IPS DF 4.7 (cell line): ENCODE results near the gene JADE2.
A peak's percentile ranks its signal among the peaks of the same experiment; 100 is the strongest.
"Not testable (repeated sequence)": the region's sequence is repeated elsewhere in the genome, so short reads cannot be mapped to it uniquely, and the experiment has no call there.

Source experiments
- DNase-seq: peaks from one replicate; pipeline ENCODE4 v3.0.0-alpha.2; 2013; ENCODE audit warnings: low spot score; ENCODE audit errors: extremely low read depth

JADE2 gene

GRCh38 chr5:134585966-134586365, 60.5 kb downstream of the JADE2 start:
- no peak for DNase-seq

- DNase-seq = peak; percentile 87
Measured at GRCh38 chr5:134586866-134587524, 61.5 kb downstream of the JADE2 start.

- DNase-seq = no peak
Measured at GRCh38 chr5:134590992-134591659, 65.7 kb downstream of the JADE2 start.

- DNase-seq = peak; percentile 88
Measured at GRCh38 chr5:134592141-134592746, 66.8 kb downstream of the JADE2 start.

GRCh38 chr5:134594336-134594735, 68.9 kb downstream of the JADE2 start:
- DNase-seq = no peak

- no peak for DNase-seq
Measured at GRCh38 chr5:134594797-134595457, 69.5 kb downstream of the JADE2 start.

GRCh38 chr5:134595458-134595838, 70.0 kb downstream of the JADE2 start:
- no peak for DNase-seq

- DNase-seq = not testable (repeated sequence)
Measured at GRCh38 chr5:134599820-134600219, 74.3 kb downstream of the JADE2 start.

- no peak for DNase-seq
Measured at GRCh38 chr5:134600600-134600999, 75.1 kb downstream of the JADE2 start.

GRCh38 chr5:134603059-134603458, 77.6 kb downstream of the JADE2 start:
- DNase-seq = no peak

- no peak for DNase-seq
Measured at GRCh38 chr5:134604908-134605307, 79.4 kb downstream of the JADE2 start.

GRCh38 chr5:134606726-134607125, 81.3 kb downstream of the JADE2 start:
- DNase-seq = no peak

GRCh38 chr5:134608555-134608954, 83.1 kb downstream of the JADE2 start:
- no peak for DNase-seq

- no peak for DNase-seq
Measured at GRCh38 chr5:134609232-134609851, 83.9 kb downstream of the JADE2 start.

GRCh38 chr5:134610725-134611124, 85.3 kb downstream of the JADE2 start:
- no peak for DNase-seq

GRCh38 chr5:134611515-134611914, 86.0 kb downstream of the JADE2 start:
- no peak for DNase-seq

GRCh38 chr5:134614450-134615085, 89.1 kb downstream of the JADE2 start:
- DNase-seq = no peak

GRCh38 chr5:134620634-134621033, 95.2 kb downstream of the JADE2 start:
- no peak for DNase-seq

GRCh38 chr5:134625559-134625958, 100.1 kb downstream of the JADE2 start:
- no peak for DNase-seq

GRCh38 chr5:134626369-134627014, 101.0 kb downstream of the JADE2 start:
- DNase-seq = no peak
